Endothelial cell of umbilical vein (primary cell): ENCODE results near the gene STYXL1.

Experiments
- POLR2A ChIP-seq: IDR thresholded peaks from 2 replicates; pipeline ENCODE4 v1.6.1; 2012; ENCODE audit warnings: low read depth, mild to moderate bottlenecking, control low read depth, low read length
- TF ChIP-seq, protein P1 (sequence below), 2 donors: IDR thresholded peaks; 1 replicate in 1 of 2; 2 replicates in 1 of 2; pipeline ENCODE4 v1.5.1; 2011; ENCODE audit warnings: low read length in 2 of 2, mild to moderate bottlenecking in 2 of 2, moderate library complexity in 2 of 2, control low read depth in 1 of 2, inconsistent platforms in 1 of 2, low read depth in 1 of 2; ENCODE audit not compliant: insufficient read depth in 1 of 2; ENCODE audit errors: extremely low read depth in 1 of 2

GRCh38 chr7:76071316-76072242, 23.8 kb upstream of the STYXL1 start:
- no peak for TF ChIP-seq POLR2A
- TF ChIP-seq, protein P1, sequence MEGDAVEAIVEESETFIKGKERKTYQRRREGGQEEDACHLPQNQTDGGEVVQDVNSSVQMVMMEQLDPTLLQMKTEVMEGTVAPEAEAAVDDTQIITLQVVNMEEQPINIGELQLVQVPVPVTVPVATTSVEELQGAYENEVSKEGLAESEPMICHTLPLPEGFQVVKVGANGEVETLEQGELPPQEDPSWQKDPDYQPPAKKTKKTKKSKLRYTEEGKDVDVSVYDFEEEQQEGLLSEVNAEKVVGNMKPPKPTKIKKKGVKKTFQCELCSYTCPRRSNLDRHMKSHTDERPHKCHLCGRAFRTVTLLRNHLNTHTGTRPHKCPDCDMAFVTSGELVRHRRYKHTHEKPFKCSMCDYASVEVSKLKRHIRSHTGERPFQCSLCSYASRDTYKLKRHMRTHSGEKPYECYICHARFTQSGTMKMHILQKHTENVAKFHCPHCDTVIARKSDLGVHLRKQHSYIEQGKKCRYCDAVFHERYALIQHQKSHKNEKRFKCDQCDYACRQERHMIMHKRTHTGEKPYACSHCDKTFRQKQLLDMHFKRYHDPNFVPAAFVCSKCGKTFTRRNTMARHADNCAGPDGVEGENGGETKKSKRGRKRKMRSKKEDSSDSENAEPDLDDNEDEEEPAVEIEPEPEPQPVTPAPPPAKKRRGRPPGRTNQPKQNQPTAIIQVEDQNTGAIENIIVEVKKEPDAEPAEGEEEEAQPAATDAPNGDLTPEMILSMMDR (IDR thresholded peaks at IDR 0.05; ENCODE audit: extremely low read depth in 1 of 2, insufficient read depth in 1 of 2, low read depth in 1 of 2, low read length in 2 of 2), result no peak
